Measurements from ENCODE around the gene CPXM2.

CPXM2 gene

DNA sequence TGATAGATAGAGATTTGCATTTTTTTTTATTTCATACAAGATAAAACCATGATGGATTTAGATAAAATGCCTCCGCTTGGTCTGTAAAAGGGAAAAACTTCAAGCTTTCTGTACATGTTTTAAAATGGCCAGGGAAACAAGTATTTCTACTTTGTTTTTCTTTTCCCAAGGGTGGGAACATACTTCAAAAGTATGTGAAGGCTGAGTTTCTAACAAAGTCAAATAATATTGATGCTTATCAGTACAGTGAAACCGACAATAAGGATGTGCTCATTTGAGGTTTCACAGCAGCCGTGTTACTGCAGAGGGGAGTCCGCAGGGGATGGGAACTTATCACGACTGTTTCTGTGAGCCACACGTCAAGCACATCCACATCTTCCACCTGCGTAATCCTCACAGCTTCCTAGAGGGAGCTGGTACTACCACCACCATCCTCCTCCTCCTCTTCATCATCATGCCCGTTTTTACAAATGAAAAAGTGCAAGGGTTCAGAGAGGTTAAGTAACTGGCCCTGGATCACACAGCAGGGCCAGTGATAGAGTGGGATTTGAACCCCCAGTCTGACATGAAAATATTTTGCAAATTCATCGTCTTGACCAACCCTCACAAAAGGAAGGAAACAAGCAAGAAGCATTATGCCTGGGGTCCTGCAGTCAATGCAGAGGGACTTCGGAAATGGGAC lies 131.1 kb downstream of the CPXM2 start:
- no peak for DNase-seq (ENCODE audit: low spot score)
- TF ChIP-seq, protein P1, sequence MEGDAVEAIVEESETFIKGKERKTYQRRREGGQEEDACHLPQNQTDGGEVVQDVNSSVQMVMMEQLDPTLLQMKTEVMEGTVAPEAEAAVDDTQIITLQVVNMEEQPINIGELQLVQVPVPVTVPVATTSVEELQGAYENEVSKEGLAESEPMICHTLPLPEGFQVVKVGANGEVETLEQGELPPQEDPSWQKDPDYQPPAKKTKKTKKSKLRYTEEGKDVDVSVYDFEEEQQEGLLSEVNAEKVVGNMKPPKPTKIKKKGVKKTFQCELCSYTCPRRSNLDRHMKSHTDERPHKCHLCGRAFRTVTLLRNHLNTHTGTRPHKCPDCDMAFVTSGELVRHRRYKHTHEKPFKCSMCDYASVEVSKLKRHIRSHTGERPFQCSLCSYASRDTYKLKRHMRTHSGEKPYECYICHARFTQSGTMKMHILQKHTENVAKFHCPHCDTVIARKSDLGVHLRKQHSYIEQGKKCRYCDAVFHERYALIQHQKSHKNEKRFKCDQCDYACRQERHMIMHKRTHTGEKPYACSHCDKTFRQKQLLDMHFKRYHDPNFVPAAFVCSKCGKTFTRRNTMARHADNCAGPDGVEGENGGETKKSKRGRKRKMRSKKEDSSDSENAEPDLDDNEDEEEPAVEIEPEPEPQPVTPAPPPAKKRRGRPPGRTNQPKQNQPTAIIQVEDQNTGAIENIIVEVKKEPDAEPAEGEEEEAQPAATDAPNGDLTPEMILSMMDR (IDR thresholded peaks at IDR 0.05; ENCODE audit: extremely low read depth, insufficient read depth, missing control alignments), result no peak
- in situ Hi-C loops (cut with MboI; ENCODE audit: low pct_unique_long_range_greater_than_20kb, low sequenced_read_pairs, unreplicated experiment), result no loop called here

DNA sequence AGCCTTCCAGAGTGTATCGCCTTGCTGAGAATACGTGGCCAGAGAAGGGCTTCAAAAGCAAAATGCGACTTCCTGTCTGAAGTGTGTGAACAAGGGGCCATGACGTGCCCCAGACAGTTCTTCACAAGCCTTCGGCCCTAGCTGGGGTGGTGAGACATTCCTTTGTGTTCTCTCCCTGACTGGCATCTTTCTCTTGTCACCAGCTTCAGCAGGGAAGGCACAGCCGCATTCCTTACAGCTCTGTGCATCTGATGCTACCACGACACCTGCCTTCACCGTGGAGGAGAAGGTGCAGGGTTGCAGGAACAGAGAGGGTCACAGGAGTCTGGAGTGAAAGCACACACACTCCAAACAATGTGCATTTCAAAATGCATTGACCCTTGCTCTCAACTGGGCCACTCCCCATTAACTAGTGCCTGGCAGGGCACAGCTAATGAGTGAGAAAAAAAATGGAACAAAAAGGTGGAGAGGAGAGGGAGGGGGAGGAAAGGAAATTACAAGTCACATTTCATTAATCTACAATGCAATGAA lies 132.0 kb downstream of the CPXM2 start:
- in situ Hi-C loops (cut with MboI; ENCODE audit: low pct_unique_long_range_greater_than_20kb, low sequenced_read_pairs, unreplicated experiment), result no loop called here
- TF ChIP-seq, protein P1 (IDR thresholded peaks at IDR 0.05; ENCODE audit: extremely low read depth, insufficient read depth, missing control alignments), result no peak
- no peak for DNase-seq (ENCODE audit: low spot score)

DNA sequence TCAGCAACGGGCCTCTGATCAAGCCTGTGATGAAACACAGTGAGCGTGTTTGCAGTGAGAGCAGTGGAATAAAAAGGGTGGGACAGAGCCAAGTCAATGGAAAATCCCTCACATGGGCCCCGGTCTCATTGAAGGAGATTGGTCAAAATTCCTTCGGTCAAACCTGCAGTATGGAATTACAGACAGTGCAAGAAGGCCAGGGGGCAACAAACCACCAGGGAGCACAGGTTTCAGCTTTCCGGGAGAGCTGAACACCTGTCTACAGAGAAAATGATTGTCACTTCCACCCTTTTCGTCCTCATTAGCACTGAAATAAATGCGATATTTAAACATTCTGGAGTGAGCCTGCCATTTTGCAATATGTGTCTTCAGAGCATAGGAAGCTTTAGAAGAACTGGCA lies 132.6 kb downstream of the CPXM2 start:
- no peak for DNase-seq (ENCODE audit: low spot score)
- TF ChIP-seq, protein P1 (IDR thresholded peaks at IDR 0.05; ENCODE audit: extremely low read depth, insufficient read depth, missing control alignments), result no peak
- in situ Hi-C loops (cut with MboI; ENCODE audit: low pct_unique_long_range_greater_than_20kb, low sequenced_read_pairs, unreplicated experiment), result no loop called here

DNA sequence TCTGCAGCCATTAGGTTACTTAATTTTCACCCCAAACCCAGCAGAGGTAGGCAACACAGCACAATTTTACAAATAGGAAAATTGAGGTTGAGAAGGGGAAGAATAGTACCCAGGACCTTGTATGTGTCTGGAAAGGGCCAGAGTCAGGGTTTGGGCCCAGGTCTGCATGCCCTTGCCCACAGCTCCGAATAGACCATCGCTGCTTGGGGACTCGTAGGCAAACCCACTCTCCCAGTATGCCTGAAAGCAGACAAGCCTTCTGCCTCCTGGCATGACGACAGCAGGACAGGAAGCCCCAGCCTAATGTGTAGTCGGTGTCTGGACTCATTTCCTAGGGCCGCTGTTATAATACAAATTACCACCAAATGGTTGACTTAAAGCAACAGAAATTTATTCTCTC lies 133.8 kb downstream of the CPXM2 start:
- in situ Hi-C loops (cut with MboI; ENCODE audit: low pct_unique_long_range_greater_than_20kb, low sequenced_read_pairs, unreplicated experiment), result no loop called here
- TF ChIP-seq, protein P1 (IDR thresholded peaks at IDR 0.05; ENCODE audit: extremely low read depth, insufficient read depth, missing control alignments), result no peak

DNA sequence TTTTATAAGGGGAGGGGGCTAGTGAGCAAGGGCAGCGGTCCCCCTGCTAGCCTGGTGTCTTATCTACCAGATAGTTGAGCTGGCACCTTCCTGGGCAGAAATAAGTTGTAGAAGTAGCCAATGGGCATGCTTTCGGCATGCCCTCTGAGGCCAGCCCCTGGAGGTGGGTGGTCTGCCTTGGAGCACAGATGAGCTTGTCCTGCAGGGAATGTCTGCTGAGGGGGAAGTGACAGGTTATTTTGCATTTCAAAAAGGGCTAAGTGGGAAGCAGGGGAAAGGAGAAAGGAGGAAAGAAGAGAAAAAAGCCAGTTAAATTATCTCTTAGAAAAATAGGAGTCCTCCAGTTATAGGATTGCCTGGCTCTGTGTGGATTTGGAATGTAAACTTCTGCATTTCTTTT lies 136.5 kb downstream of the CPXM2 start:
- no peak for DNase-seq (ENCODE audit: low spot score)
- in situ Hi-C loops (cut with MboI; ENCODE audit: low pct_unique_long_range_greater_than_20kb, low sequenced_read_pairs, unreplicated experiment), result no loop called here
- TF ChIP-seq, protein P1 (IDR thresholded peaks at IDR 0.05; ENCODE audit: extremely low read depth, insufficient read depth, missing control alignments), result no peak

More for the DNA sequence above, 133.8 kb downstream of the CPXM2 start:
- no peak for DNase-seq (ENCODE audit: low spot score)

DNA sequence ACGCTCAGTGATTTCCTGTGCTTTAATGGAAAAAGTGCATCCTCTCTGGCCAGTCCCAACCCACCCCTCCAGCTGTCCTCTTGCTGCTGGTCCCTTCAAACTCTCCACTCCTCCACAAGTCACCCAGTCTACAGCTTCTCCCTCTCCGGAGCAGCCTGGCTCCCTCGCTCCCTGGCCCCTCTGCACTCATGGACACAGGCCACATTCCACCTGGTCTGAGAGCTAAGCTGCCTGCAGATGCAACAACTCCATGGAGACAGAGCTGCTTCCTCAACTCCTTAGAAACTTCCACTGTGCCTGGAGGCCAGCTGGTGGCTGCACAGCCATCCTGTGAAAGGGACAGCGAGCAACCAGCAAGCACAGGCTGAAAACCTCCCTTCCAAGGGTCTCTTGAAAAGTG lies 137.5 kb downstream of the CPXM2 start:
- no peak for DNase-seq (ENCODE audit: low spot score)
- in situ Hi-C loops (cut with MboI; ENCODE audit: low pct_unique_long_range_greater_than_20kb, low sequenced_read_pairs, unreplicated experiment), result no loop called here
- TF ChIP-seq, protein P1 (IDR thresholded peaks at IDR 0.05; ENCODE audit: extremely low read depth, insufficient read depth, missing control alignments), result no peak

Data from GM13977 (cell line).